Ishikawa (cell line): ENCODE data around the gene LPCAT1.

ENCODE experiments used
- CEBPB ChIP-seq: IDR thresholded peaks from 2 replicates; pipeline ENCODE4 v1.6.1; 2012
- CREB1 ChIP-seq: IDR thresholded peaks from 2 replicates; pipeline ENCODE4 v1.6.1; 2012; ENCODE audit warnings: low read depth
- EGR1 ChIP-seq: IDR thresholded peaks from 2 replicates; pipeline ENCODE4 v1.6.1; 2012
- EP300 ChIP-seq: IDR thresholded peaks from 2 replicates; pipeline ENCODE4 v1.6.1; 2012; ENCODE audit warnings: borderline replicate concordance
- FOXM1 ChIP-seq: IDR thresholded peaks from 2 replicates; pipeline ENCODE4 v1.6.1; 2012; ENCODE audit warnings: low read depth, borderline replicate concordance
- NFIC ChIP-seq: IDR thresholded peaks from 2 replicates; pipeline ENCODE4 v1.6.1; 2012
- RAD21 ChIP-seq: IDR thresholded peaks from 2 replicates; pipeline ENCODE4 v1.6.1; 2012; ENCODE audit warnings: low read depth
- REST ChIP-seq: IDR thresholded peaks from 2 replicates; pipeline ENCODE4 v1.6.1; 2012; ENCODE audit warnings: low read depth, mild to moderate bottlenecking
- TAF1 ChIP-seq: IDR thresholded peaks from 2 replicates; pipeline ENCODE4 v1.6.1; 2012; ENCODE audit warnings: low read depth, mild to moderate bottlenecking
- TCF12 ChIP-seq: IDR thresholded peaks from 2 replicates; pipeline ENCODE4 v1.6.1; 2012; ENCODE audit warnings: low read depth
- TEAD4 ChIP-seq: IDR thresholded peaks from 2 replicates; pipeline ENCODE4 v1.6.1; 2012
- USF1 ChIP-seq: IDR thresholded peaks from 2 replicates; pipeline ENCODE4 v1.6.1; 2012
- YY1 ChIP-seq: IDR thresholded peaks from 2 replicates; pipeline ENCODE4 v1.6.1; 2012; ENCODE audit warnings: low read depth
- ZBTB7A ChIP-seq: IDR thresholded peaks from 2 replicates; pipeline ENCODE4 v1.6.1; 2012; ENCODE audit warnings: low read depth
- TF ChIP-seq, protein P1 (sequence below): IDR thresholded peaks from 2 replicates; pipeline ENCODE4 v1.6.1; 2012

Gene LPCAT1

GRCh38 chr5:1499851-1500250, 23.9 kb downstream of the LPCAT1 start:
- no peak for TF ChIP-seq USF1
- no peak for TF ChIP-seq FOXM1

DNA sequence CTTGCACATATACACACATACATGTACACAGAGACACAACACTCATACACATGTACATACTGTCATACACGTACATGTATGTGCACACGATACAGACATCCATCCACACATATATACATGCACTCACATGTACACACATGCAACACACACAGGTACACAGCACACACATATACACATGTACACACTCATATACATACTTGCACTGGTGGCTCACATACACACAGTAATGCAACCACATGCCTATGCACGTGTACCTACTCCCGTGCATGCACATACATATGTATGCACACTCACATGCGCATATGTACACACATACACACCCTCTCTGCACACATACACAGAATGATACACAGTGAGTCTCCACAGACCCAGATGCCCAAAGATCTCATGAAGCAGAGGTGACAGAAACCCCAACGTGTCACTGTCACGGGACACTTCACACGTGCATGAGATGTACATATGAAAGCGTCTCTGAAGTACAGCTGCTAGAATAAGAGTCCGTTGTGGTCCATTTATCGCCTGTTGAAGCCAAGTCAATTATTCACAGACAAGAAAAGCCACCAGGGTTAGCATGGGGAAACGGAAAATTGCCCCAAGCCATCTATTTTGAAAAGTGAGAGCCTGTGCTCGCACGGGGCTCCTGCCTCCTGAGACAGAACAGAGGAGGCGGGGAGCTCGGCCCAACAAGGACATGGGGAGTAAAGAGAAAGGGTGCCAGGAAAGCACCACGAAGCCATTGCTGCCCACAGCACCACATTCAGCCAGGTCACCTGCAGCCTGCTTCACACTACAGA, 24.9 kb downstream of the LPCAT1 start:
- TF ChIP-seq, protein P1, sequence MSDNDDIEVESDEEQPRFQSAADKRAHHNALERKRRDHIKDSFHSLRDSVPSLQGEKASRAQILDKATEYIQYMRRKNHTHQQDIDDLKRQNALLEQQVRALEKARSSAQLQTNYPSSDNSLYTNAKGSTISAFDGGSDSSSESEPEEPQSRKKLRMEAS: no peak
- TF ChIP-seq EP300 (no peak), ZBTB7A (no peak), REST (no peak), RAD21 (no peak), NFIC (no peak), TEAD4 (no peak)

- TF ChIP-seq ZBTB7A (no peak), CREB1 (no peak), EP300 (no peak), FOXM1 (no peak), TCF12 (no peak), EGR1 (no peak), REST (no peak), CEBPB (no peak), TAF1 (no peak), YY1 (no peak), NFIC (no peak), USF1 (no peak), TEAD4 (no peak), RAD21 (no peak)
- TF ChIP-seq, protein P1: no peak
Observed at GRCh38 chr5:1497795-1498622, 25.8 kb downstream of the LPCAT1 start.

DNA sequence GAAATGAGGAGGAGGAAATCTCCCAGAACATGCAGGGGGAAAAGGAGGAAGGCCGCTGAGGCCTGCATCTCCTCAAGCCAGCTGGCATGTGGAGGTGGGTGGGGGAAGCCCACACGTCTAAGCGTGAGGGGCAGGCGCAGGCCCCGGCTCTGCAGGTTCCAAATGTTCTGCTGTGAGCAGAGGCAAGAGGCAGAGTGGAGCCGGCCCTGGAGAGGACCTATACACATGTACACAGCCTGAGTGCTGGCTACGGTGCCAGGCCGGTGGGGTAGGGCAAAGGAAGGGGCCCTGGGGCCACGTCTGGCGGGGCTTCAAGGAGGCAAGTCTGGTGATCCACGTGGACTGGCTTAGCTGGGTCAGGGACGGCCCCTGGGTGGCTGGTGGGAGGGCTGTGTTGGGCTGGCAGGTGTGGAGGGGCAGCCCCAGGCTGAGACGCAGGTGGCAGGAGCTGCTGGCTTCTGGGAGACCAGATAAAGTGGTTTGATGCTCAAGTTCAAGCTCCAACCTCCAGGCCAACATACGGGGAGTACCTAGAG, 26.4 kb downstream of the LPCAT1 start:
- TF ChIP-seq EGR1 (no peak), TCF12 (no peak), EP300 (no peak), TAF1 (no peak), REST (no peak), NFIC (no peak), TEAD4 (no peak), CEBPB (no peak), FOXM1 (no peak)
- TF ChIP-seq, protein P1: no peak
